SHP77 treated with DMSO at 0.1 percent for 48 hours (cell line): ENCODE measurements around the gene CCDC85C.

Experiments
- DNase-seq: peaks from one replicate; lab custom pipeline; 2025; lab: John Stamatoyannopoulos, UW

Gene CCDC85C

DNA sequence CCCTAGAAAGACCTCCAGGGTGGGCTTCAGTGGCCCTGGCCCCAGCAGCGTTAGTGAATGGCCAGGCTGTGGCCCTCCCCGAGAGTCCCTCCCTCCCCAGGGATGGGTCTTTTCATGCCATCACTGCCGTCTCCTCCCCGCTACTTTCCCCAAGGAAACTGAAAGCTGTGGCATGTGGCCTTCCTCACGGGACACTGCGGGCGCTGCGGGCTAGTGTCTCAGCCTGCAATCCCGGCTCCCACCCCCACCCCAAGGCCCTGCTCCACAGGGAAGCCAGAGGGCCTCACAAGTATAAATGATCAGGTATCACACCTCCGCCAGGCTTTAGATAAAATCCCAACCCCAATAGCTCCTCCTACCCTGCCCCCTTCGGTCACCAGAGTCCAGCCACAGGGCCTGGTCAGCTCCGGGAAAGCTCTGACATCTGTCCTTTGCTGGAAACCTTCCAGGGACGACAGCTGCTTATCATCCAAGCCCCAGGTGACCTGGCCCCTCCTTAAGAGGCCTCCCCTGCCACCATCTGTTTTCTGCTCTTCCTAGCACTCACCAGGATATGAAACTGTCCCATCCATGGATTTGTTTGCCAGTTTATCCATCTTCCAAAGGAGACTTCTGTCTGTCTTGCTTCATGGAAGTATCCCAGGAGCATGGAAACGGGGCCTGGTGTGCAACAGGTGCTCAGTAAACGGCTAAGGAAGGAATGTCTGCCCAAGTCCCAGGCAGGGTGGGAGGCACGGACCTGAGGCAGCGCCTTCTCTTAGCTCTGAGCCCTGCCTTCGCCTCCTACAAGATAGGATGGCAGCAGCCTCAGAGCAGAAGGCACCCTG is 31.6 kb downstream of the CCDC85C start:
- DNase-seq, result no peak

DNA sequence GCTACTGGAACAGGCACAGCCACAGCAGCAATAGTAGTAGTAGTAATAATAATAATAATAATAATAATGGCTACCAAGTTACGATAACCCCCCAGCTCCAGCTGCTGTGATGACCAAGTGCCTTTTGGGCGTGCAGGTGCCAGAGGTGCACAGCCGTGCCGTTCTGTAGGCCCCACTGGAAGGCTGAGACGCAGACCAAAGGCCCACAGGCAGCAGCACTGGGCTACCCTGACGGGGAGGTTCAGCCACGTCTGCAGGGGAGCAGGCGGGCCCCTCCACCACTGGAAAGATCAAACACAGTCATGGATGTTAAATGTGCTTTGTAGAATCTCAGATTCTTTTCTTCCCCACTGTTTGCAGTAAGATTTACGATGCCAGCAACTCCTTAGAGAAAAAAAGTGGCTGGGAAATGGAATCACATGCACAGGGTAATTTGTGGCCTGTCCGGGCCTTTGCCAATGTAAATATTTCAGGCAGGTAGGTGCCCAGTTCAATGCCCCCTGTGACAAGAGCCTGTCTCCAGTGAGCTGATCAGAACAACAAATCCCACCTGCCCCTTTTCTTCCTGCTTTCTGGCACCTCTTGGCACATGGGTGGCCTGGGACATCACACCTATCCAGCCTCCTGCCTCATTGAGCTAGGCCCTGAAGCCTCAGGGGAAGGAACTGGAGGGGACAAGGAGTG is 32.6 kb downstream of the CCDC85C start:
- peak; percentile 66 for DNase-seq

DNA sequence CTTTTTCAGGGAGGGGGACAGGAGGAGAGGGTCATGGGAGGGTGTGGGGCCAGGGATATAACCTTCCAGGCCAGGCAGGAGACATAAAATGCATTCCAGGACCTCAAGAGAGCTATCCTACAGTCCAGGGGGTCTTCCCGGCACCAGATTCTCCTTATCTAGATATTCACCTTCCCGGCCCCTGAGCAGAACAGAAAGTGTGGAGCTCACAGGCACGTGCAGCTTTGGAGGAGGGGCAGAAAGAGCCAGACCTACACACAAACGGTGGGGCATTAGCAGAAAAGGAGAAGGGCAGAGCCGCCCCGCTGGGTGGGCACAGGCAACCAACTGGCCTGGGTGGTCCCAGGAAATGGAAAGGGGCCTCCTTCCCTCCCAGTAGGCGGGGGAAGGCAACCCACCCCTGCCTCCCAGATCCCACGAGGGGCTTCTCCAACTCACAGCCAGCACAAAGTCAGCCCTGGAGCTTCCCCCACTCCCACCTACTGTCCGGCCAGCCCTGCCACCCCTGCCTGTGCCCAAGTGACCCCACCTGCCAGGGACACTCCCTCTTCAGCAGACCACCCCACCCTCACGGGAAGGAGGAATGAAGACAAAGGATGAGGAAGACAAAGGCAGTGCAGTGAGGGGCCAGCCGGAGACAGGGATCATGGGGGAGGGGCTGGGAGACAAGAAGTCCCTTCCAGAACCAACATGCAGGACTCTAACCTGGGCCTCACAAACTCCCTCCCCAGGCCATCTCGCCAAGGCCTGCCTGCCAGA is 33.3 kb downstream of the CCDC85C start:
- no peak for DNase-seq

DNA sequence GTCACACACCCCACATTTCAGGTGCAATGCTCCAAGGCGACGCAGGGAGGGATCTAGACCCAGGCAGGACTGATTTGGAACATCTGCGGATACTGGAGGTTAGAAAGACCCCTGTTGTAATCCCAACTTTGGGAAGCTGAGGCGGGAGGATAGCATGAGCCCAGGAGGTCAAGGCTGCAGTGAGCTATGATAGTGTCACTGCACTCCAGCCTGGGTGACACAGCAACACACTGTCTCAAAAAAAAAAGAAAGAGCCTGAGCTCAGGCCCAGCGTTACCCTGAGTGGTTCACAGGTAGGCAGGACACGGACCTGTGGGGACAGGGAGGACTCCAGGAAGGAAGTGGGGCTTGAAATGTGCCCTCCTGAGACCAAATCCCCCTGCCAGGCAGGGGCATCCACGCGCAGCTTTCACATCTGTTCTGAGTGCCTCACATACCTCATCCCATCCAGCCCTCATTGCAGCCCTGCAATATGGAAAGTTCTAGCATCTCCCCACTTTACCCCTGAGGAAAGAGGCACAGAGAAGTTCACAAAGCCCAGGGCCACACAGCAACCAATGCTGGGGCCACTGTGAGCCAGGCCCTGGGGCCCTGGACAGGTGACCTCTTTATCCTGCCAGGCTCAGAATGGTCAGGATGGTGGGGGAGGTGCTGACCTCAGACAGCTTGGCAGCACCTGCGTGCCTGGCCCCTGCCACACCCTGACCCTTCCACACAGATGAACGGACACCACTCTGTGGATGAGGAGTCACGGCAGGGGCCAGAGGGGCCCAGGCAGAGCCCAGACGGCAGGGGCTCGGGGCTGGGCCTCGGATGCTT is 34.1 kb downstream of the CCDC85C start:
- DNase-seq, result no peak

DNA sequence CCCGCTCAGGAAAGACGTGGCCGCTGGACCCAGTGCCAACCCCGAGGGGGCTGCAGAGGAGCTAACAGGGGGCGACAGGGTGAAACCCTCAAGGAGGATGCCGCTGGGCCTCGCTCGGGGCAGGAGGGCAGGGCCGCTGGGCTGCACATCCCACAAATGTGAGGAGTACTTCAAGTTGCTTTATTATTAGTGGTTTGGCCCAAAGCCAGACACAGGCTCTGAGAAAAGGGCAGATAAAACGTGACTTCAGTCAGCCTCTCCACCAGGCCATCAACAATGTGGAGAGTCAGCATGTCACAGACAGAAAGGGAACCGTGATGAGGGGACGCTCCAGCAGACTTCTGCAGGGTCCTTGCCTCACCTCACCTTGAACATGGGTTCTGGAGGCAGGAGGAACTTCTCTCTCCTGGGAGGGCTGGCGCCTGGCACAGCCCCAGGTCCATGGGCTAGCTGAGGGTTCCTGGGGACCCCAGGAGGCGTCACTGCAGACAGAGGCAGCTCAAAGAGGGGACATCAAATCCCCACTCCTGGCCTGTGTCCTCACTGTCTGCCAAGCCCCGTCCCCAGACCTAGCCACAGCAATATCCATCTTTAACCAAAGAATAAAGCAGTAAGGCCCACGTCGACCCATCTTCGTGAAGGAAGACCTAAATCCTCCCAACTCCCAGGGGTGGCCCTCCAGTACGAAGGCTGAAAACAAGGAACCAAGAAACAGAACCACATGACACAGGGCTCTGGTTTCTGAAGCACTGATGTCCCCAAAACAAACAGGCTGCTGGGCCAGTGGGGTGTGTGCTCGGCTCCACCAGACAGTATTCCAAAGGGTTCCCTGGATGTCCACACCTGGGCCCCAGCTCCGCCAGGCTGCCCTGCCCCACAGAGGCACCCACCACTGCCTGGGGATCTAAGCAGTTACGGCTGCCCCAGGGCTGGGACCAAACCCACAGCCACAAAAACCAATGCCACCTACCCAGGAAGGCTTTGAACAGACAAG is 35.1 kb downstream of the CCDC85C start:
- DNase-seq, result peak; percentile 40

DNA sequence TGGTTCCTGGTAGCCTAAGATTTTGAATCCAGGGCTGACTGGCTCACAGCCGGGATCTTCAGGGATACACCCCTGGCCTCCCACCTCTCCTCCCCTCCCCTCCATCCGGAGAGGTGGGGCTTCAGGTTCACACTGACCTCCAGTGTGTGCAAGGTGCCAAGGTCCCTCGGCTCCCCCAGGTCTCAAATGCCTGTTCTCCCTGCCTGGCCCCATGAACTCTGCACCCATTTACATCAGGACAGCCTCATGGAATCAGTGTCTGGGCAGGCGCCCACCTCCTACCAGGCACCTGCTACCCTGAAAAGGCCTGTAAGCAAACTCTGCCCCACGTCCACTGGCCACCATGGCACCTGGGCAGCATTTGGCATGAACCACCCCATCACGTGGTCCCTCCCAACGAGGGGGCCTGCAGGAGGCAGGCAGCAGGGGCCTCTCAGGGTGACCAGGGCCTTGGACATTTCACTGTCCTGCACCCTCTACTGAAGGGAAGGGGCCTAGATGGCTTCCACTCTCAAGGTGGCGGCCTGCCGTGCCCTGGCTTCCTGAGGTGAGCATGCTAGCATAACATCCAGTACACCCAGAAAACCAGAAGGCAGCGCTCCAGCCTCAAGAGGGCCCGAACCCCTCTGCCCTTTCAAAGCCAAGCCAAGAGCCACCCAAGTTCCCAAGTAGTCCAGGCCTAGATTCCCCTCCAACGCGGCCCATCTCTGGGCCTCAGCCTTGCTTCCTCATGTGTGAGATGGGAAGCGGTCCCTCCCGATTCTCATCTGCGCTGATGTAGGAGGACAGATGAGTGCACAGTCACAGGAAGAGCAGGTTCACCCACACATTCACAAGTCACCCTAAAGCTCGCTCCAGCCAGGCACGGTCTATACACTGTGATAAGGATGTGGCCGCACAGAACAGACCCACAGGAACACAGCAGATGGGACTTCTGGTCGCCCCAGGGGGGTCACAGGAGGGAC is 37.3 kb downstream of the CCDC85C start:
- DNase-seq, result no peak

DNA sequence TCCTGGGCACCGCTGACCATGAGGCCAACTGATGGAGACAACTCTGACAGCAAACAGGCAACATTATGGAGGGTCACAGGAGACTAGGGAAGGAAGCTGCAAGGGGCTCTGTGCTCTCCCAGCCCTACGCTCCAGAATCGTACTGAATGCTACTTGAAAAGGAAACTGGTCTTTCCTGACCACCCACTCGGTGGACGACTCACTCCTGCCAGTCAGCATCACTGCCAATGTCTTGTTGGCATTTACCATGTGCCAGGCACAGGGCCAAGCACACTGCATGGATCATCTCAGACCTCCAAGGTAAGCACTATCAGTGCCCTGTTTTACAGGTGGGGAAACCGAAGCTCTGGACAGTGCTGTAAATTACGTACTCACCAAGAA is 38.0 kb downstream of the CCDC85C start:
- DNase-seq, result no peak

DNA sequence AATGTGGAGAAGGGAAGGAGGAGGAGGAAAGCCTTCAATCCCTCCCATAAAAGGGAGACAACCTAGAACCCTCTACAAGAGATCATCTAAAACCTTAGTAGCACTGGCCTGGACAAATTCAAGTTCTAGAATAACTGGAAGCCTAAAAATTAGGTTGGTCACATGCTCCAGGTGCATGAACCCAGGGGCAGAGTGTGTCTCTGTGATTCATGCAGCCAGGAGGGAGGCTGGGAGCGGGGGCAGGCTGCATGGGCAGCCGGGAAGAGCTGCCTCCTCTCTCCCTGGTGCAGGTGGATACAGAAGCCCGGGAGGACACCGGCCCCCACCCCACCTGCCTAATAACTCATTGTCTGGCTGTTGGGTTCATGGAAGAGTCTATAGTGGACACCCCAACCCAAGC is 38.6 kb downstream of the CCDC85C start:
- no peak for DNase-seq

DNA sequence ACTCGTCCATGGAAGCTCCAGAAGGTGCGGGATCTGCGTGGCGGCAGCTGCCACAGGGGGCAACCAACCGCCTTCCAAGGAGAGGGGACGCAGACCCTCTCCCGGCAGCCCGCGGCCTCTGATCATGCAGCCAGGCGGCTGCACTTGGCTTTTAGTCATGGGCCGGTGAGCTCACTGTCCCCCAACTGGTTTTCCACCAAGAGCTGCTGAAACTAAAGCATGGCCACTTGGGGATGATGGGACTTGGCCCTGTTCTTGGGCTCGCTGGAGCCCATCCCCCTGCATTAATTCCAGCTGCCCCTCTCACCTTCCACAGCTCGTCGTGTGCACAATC is 39.1 kb downstream of the CCDC85C start:
- no peak for DNase-seq

DNA sequence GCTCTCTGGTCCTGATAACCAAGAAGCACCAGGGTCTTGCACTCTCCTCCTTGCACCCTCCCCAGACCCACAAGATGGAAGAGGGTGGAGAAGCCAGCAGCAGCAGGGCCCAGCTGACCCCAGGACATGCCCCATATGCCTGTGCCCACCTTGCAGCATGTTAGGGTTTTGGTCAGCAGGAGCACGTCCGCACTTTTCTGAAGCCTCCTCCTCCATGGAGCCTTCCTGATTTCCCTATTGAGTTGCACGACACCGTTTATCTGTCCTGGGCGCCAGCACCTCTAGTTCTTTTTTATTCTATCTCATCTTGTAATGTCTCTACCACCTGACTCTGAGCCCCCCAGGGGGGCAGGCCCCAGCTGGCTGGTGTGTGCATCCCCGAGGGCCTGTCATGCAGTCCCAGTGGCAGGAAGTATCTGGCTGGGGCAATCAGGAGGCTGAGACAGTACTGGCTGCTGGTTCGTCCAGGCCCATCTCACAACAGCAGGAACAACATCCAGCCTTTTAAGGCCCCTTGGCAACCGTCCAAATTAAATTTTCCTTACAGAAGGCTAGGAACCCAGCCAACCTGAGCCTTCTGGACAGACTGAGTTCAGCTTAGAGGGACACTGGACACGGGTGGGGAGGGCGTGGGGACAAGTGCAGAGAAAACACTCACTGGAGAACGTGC is 39.6 kb downstream of the CCDC85C start:
- peak; percentile 38 for DNase-seq

DNA sequence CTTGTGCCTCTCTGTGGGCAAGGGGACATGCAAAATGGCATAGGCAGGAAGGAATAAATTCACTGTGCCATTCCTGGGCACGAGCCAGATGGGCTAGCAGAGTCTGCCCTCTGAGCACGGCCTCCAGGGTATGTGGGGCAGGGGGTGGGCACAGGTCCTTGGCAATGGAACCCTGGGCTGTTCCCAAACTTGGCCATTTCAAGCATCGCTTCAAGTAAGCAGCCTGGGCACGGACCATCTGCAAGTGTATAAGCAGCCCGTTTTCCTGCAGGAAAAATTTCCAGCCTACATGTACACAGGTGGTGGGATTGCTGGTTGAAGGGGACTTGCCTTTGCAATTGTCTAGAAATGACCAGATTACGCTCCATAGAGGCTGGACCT is 40.3 kb downstream of the CCDC85C start:
- no peak for DNase-seq

DNA sequence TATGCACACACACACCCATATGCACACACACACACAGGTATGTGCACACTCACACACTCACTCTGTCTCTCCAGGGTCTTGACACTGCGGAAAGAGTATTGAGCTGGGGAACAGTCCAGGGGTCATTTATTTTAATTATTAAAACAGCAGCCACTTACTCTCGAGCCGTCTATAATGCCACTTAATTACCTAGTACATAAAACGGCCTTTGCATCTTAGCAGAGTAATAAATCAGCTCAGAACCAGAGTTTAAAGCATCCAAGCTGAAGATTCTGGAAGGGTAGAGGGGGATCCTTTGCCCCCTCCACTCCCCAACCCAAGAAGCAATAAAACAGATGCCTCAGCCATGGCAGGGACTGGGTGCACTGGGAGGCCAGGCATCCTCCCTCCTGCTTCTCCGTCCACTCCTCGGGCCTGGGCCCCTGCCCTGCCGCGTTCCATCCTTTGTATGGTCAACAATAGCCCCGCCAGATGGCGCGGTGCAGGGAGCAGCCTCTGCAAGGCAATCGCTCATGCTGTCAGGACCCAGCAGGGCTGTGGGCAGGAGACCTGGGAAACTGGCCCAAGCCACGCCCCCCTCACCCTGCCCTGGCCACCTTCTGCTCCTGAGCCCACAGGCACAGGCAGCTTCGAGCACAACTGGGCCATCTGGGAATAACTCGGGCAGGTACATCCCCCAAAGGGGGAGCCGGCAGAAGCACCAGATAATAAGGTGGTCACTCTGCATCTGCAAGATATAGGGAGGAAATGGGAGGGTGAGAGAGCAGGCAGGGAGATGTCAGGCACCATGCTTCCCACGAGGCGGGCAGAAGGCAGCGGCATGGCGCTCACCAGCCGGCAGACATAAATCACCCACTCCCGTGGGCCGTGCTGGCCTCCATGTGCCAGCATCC is 40.9 kb downstream of the CCDC85C start:
- peak; percentile 71 for DNase-seq

DNA sequence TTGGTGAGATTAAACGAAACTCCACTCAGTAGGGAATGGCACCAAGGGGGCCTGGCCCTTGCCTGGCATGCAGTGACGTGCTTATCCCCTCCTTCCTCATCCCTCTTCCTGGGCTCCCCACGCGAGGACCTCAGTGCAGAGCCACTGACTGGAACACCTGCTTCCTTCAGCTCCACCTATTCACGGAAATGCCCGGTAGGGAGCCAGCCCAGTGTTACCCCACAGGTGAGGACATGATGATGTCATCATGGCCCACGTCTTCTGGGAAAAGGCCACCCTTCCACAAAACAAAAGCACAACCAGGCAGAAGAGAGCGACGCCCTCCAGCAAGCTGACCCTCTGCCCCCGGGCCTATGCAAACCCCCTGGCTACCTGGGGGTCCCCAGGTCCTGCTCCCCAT is 42.1 kb downstream of the CCDC85C start:
- no peak for DNase-seq

DNA sequence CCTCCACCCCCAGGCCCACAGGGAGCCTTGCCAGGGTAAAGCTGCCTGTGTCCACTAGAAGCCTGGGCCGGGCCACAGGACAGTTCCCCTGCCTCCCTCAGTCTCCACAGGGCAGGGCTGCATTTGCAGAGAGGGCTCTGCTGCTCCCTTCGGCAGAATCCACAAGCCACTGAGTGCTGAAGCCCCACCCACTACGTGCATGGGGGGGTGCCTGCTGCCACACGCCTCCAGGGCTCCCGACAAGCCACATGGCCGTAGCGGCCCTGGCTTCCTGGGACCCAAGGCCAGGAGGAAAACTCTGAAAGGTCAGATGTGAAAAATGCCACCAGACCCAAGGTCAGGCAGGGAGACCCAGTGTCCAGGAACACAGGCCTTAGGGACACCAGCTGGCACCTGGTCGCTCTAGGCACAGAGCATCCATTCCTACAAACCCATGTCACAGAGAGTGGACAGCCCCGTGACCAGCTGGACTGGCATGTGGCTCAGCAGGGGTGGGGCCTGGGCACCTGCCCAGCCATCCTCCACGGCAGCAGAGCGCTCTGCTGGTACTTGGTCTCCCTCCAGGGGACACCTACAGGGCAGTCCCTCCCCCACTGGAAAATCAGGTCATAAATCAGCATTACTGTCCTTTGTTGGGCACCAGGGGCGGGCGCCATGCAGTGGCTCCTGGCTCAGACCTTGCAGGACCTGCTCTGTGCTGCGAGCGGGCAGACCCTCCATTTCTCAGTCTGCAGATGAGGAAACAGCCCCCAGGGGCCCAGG is 42.9 kb downstream of the CCDC85C start:
- no peak for DNase-seq

DNA sequence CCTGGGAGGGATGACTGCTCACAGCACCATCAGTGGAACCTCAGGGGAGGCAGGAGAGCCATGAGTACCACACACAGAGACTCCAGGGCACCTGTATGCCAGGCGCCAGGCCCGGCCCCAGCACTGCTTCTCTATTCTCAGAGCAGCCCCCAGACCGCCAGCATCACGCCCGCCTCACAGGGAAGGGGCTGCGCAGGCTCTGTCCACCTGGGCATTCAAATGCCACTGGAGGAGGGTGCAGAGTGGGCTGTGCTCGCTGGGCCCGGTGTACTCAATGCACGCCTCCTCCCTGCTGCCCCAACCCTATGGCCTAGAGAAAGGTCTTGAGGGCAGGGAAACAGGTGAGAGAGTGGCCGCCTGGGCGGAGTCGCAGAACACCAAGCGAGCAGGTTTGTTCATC is 43.6 kb downstream of the CCDC85C start:
- DNase-seq, result no peak

DNA sequence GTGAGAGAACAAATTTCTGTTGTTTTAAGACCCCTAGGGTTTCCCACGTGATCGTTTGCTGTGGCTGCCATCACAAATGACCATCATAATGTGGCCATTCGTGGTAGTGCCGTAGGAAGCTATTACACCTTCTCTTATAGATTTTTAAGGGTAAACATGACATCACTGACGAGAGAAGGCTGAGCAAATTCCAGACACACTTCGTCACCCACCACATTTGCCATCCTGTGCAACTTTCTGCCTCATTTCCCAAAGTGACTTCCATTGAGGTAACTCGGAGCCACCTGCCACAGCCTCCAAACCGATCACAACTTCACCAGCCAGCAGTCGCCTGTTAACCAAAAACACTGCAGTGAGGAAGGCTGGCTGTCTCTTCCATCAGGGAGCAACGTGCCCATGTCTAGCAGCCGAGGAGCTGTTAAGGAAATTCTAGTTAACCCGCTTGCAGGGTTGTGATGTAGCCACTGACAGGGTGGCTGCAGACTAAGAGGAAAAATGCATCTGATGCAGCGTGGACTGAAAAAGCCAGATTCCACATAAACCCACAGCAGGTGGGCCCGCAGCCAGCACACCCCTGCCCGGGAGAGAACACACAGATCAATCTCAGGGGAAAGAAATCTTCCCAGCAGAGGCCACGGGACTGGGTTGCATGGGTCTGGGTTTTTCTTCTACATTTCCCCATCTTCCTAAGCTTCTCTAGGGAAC is 44.6 kb downstream of the CCDC85C start:
- no peak for DNase-seq
